ENCODE data around the gene PGM1. TPM values are rescaled to one million over a fixed set of nuclear protein-coding genes. Genes with fewer than 3 reads are reported as not detected.

PGM1 gene
- total RNA-seq, 3 donors from 2014 or later (not counting 1 experiment from before 2014, with no cell fraction given), result 23.5 to 31.4 (median 23.7) TPM

DNA sequence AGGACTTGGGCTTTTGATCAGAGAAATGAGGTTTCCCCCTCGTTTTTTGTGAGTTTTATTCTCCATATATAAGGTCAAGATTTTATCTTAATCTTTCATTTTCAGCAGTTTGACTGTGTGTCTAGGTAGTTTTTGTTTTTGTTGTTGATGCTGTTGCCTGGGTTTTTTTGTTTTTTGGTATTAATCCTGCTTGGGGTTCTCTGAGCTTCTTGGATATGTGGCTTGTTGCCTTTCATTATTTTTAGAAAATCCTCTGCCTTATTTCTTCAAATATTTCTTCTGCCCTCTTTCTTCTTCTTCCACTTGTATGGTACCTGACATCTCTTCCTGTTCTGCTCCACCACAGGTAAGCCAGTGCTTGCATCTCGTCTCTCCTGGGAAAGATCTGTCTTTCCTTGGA is 44.9 kb upstream of the PGM1 start:
- H3K9me3 Mint-ChIP-seq, result no peaks in the 10 kb centered on the region
- no peak overlapping the region for H3K27ac ChIP-seq (ENCODE audit: low read length)
- no peaks in the 10 kb centered on the region for H3K27me3 ChIP-seq (ENCODE audit: control insufficient read depth, insufficient read depth, low read length)
- H3K36me3 Mint-ChIP-seq, result no peaks in the 10 kb centered on the region
- intact Hi-C loops (cut with micrococcal nuclease), result no loop called here
- TF ChIP-seq, protein P1, sequence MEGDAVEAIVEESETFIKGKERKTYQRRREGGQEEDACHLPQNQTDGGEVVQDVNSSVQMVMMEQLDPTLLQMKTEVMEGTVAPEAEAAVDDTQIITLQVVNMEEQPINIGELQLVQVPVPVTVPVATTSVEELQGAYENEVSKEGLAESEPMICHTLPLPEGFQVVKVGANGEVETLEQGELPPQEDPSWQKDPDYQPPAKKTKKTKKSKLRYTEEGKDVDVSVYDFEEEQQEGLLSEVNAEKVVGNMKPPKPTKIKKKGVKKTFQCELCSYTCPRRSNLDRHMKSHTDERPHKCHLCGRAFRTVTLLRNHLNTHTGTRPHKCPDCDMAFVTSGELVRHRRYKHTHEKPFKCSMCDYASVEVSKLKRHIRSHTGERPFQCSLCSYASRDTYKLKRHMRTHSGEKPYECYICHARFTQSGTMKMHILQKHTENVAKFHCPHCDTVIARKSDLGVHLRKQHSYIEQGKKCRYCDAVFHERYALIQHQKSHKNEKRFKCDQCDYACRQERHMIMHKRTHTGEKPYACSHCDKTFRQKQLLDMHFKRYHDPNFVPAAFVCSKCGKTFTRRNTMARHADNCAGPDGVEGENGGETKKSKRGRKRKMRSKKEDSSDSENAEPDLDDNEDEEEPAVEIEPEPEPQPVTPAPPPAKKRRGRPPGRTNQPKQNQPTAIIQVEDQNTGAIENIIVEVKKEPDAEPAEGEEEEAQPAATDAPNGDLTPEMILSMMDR (IDR thresholded peaks at IDR 0.05), result no peak
- H3K27ac Mint-ChIP-seq, result no peak overlapping the region
- H3K27me3 Mint-ChIP-seq (ENCODE audit: low read depth in 2 of 2), result no peaks in the 10 kb centered on the region
- H3K4me3 ChIP-seq (ENCODE audit: low read length), result no peak overlapping the region
- no peaks in the 10 kb centered on the region for H3K4me1 ChIP-seq (ENCODE audit: control insufficient read depth, insufficient read depth, low read length)
- ATAC-seq (no peak), DNase-seq (no peak)
- H3K4me1 Mint-ChIP-seq, result no peaks in the 10 kb centered on the region
- no peaks in the 10 kb centered on the region for H3K9me3 ChIP-seq (ENCODE audit: control insufficient read depth, insufficient read depth, low read length)
- 88% methylated on average over 1 of the region's 2 CpGs for WGBS (ENCODE audit: insufficient coverage)
- no peak overlapping the region for H3K4me3 Mint-ChIP-seq
- H3K36me3 ChIP-seq (ENCODE audit: control insufficient read depth, insufficient read depth, low read length), result no peaks in the 10 kb centered on the region

DNA sequence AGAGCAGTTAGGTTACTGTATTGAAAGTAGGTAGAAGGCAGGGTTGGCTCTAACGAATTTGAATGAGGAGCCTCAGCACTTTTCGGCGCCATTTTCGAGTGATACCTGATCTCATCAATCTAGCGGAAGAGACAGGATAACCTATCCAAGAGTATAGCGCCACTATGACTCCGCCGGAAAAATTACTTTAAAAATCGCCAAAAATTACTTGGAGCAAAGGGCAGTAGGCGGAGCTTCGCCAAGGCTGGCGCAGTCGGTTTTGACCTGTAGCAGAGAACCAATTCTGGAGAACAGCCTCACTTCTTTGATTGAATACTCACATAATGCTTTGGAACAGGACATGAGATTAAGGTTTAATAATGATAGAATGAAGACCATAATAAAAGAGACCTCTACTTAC is 44.3 kb upstream of the PGM1 start:
- ATAC-seq, result no peak
- no peak overlapping the region for H3K4me3 ChIP-seq (ENCODE audit: low read length)
- Mint-ChIP-seq H3K27me3 (ENCODE audit: low read depth in 2 of 2) (no peaks in the 10 kb centered on the region), H3K36me3 (no peaks in the 10 kb centered on the region), H3K9me3 (no peaks in the 10 kb centered on the region), H3K4me1 (no peaks in the 10 kb centered on the region), H3K4me3 (no peak overlapping the region), H3K27ac (no peak overlapping the region)
- no peaks in the 10 kb centered on the region for H3K9me3 ChIP-seq (ENCODE audit: control insufficient read depth, insufficient read depth, low read length)
- no peak for DNase-seq
- no peaks in the 10 kb centered on the region for H3K36me3 ChIP-seq (ENCODE audit: control insufficient read depth, insufficient read depth, low read length)
- WGBS (ENCODE audit: insufficient coverage), result 94% methylated on average over 13 of the region's 13 CpGs
- intact Hi-C loops (cut with micrococcal nuclease), result no loop called here
- no peak overlapping the region for H3K27ac ChIP-seq (ENCODE audit: low read length)
- H3K4me1 ChIP-seq (ENCODE audit: control insufficient read depth, insufficient read depth, low read length), result no peaks in the 10 kb centered on the region
- TF ChIP-seq, protein P1 (IDR thresholded peaks at IDR 0.05), result no peak
- no peaks in the 10 kb centered on the region for H3K27me3 ChIP-seq (ENCODE audit: control insufficient read depth, insufficient read depth, low read length)

DNA sequence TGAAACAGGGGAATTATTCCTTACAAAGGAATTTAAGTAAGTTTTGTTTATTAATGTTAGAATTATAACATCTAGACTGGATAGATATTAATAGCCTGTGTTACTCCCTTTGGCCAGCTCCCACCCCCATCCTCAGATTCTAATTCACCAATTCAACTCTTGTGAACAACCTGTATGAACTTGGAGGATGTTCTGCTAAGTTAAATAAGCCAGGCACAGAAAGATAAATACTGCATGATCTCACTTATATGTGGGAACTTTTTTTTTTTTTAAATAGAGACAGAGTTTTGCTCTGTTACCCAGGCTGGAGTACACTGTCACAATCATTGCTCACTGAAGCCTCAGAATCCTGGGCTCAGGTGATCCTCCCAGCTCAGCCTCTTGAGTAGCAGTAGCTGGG is 37.7 kb upstream of the PGM1 start:
- H3K27ac Mint-ChIP-seq, result no peak overlapping the region
- no peaks in the 10 kb centered on the region for H3K9me3 Mint-ChIP-seq
- Histone ChIP-seq H3K4me1 (ENCODE audit: control insufficient read depth, insufficient read depth, low read length) (no peaks in the 10 kb centered on the region), H3K9me3 (ENCODE audit: control insufficient read depth, insufficient read depth, low read length) (no peaks in the 10 kb centered on the region), H3K36me3 (ENCODE audit: control insufficient read depth, insufficient read depth, low read length) (no peaks in the 10 kb centered on the region), H3K27ac (ENCODE audit: low read length) (no peak overlapping the region), H3K27me3 (ENCODE audit: control insufficient read depth, insufficient read depth, low read length) (no peaks in the 10 kb centered on the region), H3K4me3 (ENCODE audit: low read length) (no peak overlapping the region)
- no peaks in the 10 kb centered on the region for H3K4me1 Mint-ChIP-seq
- DNase-seq (no peak), ATAC-seq (no peak)
- H3K27me3 Mint-ChIP-seq (ENCODE audit: low read depth in 2 of 2), result no peaks in the 10 kb centered on the region
- no peak overlapping the region for H3K4me3 Mint-ChIP-seq
- intact Hi-C loops (cut with micrococcal nuclease), result no loop called here
- no peaks in the 10 kb centered on the region for H3K36me3 Mint-ChIP-seq
- TF ChIP-seq, protein P1 (IDR thresholded peaks at IDR 0.05), result no peak

DNA sequence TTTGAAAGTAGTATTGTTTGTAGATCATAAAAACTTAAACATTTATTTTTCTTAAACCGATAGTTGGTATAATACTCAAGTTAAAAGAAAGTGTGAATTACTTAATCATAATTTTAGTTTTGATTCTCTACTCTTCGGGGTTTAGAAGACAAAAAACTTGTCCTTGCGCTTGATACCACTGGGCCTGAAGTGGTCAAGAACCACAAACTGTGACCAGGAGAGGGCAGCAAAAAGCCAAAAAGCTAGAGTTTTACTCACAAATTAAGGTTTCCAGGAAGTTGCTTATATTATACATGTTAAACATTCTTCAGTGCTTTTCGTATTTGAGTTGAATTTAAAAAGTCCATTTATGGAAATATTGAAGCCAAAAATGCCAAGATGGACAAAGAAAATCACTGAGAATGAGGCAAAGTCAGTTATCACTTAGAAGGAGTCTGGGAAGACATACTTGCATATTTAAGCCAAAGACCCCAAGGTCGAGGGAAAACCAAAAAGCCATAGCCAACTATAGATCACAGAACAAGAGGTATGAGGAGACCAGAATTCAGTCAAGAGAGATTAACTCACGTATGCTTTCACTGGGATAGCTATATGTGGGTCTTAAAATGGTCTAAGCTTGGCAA is 35.7 kb upstream of the PGM1 start:
- intact Hi-C loops (cut with micrococcal nuclease), result no loop called here
- H3K4me1 Mint-ChIP-seq, result no peaks in the 10 kb centered on the region
- H3K27me3 ChIP-seq (ENCODE audit: control insufficient read depth, insufficient read depth, low read length), result no peaks in the 10 kb centered on the region
- no peaks in the 10 kb centered on the region for H3K9me3 ChIP-seq (ENCODE audit: control insufficient read depth, insufficient read depth, low read length)
- ATAC-seq, result peak in 1 of 3 donors; percentile 37
- TF ChIP-seq, protein P1 (IDR thresholded peaks at IDR 0.05), result peak; percentile 19
- no peaks in the 10 kb centered on the region for H3K9me3 Mint-ChIP-seq
- 87% methylated on average over 5 of the region's 6 CpGs for WGBS (ENCODE audit: insufficient coverage)
- H3K27me3 Mint-ChIP-seq (ENCODE audit: low read depth in 2 of 2), result no peaks in the 10 kb centered on the region
- DNase-seq, result peak in 1 of 2 donors; percentile 29
- H3K36me3 Mint-ChIP-seq, result no peaks in the 10 kb centered on the region
- H3K4me1 ChIP-seq (ENCODE audit: control insufficient read depth, insufficient read depth, low read length), result no peaks in the 10 kb centered on the region
- no peak overlapping the region for H3K27ac Mint-ChIP-seq
- H3K36me3 ChIP-seq (ENCODE audit: control insufficient read depth, insufficient read depth, low read length), result no peaks in the 10 kb centered on the region
- no peak overlapping the region for H3K27ac ChIP-seq (ENCODE audit: low read length)
- no peak overlapping the region for H3K4me3 Mint-ChIP-seq
- no peak overlapping the region for H3K4me3 ChIP-seq (ENCODE audit: low read length)
